Panc1 (cell line): ENCODE measurements around the gene GRIN2A. TPM values are rescaled to one million over a fixed set of nuclear protein-coding genes. Genes with fewer than 3 reads are reported as not detected.

ENCODE experiments used
- ATAC-seq: fragments of 200-7000 bp; cut with Tn5 transposase; 2 replicates; pipeline ENCODE4 v1.9.1; 2020; ENCODE audit warnings: mild to moderate bottlenecking, moderate library complexity
- BruUV-seq: library from RNA; stranded (reverse); fragments of 400-500 nt; replicated peaks from 2 replicates; lab custom pipeline; 2021; lab: Mats Ljungman, UMichigan
- CTCF ChIA-PET: fragments of 300-600 bp; sonication (Branson Sonifier 250); formaldehyde crosslinking; loops from one replicate; lab custom pipeline; 2022; ENCODE audit warnings: antibody characterized with exemption; lab: Charles Lee
- POLR2A ChIA-PET: fragments of 300-600 bp; sonication (Branson Sonifier 250); formaldehyde crosslinking; loops from one replicate; lab custom pipeline; 2022; ENCODE audit warnings: antibody characterized with exemption; lab: Charles Lee
- DNase-seq: peaks from one replicate; pipeline ENCODE4 v3.0.0-alpha.2; 2010; ENCODE audit warnings: low read depth, low spot score
- H3K27ac ChIP-seq: 2 replicates; pipeline ENCODE4 v1.5.1; 2011; ENCODE audit warnings: mild to moderate bottlenecking, low read length, inconsistent platforms
- H3K27me3 ChIP-seq: fragments of 200-500 bp; sonication (Bioruptor generic); 2 replicates; pipeline ENCODE4 v1.6.0; 2014; ENCODE audit warnings: low read length, inconsistent platforms; ENCODE audit not compliant: control insufficient read depth, insufficient read depth
- H3K36me3 ChIP-seq: fragments of 200-500 bp; sonication (Bioruptor generic); 2 replicates; pipeline ENCODE4 v1.5.1; 2014; ENCODE audit warnings: inconsistent platforms, mild to moderate bottlenecking, low read length, moderate library complexity; ENCODE audit not compliant: control insufficient read depth, insufficient read depth
- H3K4me1 ChIP-seq: 2 replicates; pipeline ENCODE4 v1.5.1; 2011; ENCODE audit warnings: inconsistent platforms, mild to moderate bottlenecking, low read length, moderate library complexity; ENCODE audit not compliant: control insufficient read depth, insufficient read depth
- H3K4me3 ChIP-seq, 2 experiments: 2 replicates each; pipeline ENCODE4 v1.5.1; 2011 to 2012; ENCODE audit warnings: low read depth in 2 of 2, low read length in 2 of 2, mild to moderate bottlenecking in 2 of 2, inconsistent platforms in 1 of 2, moderate library complexity in 1 of 2
- H3K9me3 ChIP-seq: fragments of 200-500 bp; sonication (Bioruptor generic); 2 replicates; pipeline ENCODE4 v1.5.1; 2014; ENCODE audit warnings: low read depth, mild to moderate bottlenecking, inconsistent platforms, low read length, moderate library complexity; ENCODE audit not compliant: control insufficient read depth, insufficient read depth
- CTCF ChIP-seq: fragments of 450-650 bp; IDR thresholded peaks from 2 replicates; pipeline ENCODE4 v1.5.1; 2017; ENCODE audit warnings: mild to moderate bottlenecking
- POLR2AphosphoS5 ChIP-seq: IDR thresholded peaks from 2 replicates; pipeline ENCODE4 v1.6.1; 2012; ENCODE audit warnings: mild to moderate bottlenecking, low read depth, low read length, moderate library complexity
- SIN3A ChIP-seq: IDR thresholded peaks from 2 replicates; pipeline ENCODE4 v1.6.1; 2012; ENCODE audit warnings: low read depth, mild to moderate bottlenecking, low read length, moderate library complexity, borderline replicate concordance; ENCODE audit not compliant: insufficient read depth
- TCF7L2 ChIP-seq: IDR thresholded peaks from 2 replicates; pipeline ENCODE4 v1.6.1; 2011; ENCODE audit warnings: mild to moderate bottlenecking, low read depth, low read length, inconsistent platforms
- in situ Hi-C: cut with HindIII; loops from 2 replicates; pipeline ENCODE4 v1.10.0; 2016; ENCODE audit warnings: low sequenced_read_pairs, low pct_unique_long_range_greater_than_20kb
- intact Hi-C: fragments of 100-400 bp; cut with micrococcal nuclease; formaldehyde crosslinking; loops from one replicate; pipeline ENCODE4 v1.10.0; 2022; ENCODE audit not compliant: unreplicated experiment
- total RNA-seq: library from RNA; stranded (reverse); gene quantifications from one replicate; pipeline ENCODE4 v1.2.1, GENCODE V29; 2021; ENCODE audit not compliant: unreplicated experiment
- TF ChIP-seq, protein P1 (sequence below), 2 experiments: IDR thresholded peaks; 2 replicates each; pipeline ENCODE4 v1.6.1; 2011 to 2012; ENCODE audit warnings: low read depth in 2 of 2, control low read depth in 1 of 2, low read length in 1 of 2, mild to moderate bottlenecking in 1 of 2, moderate library complexity in 1 of 2; ENCODE audit not compliant: insufficient read depth in 1 of 2

Gene GRIN2A
- total RNA-seq, 1 experiment from 2014 or later: 12.3 TPM

DNA sequence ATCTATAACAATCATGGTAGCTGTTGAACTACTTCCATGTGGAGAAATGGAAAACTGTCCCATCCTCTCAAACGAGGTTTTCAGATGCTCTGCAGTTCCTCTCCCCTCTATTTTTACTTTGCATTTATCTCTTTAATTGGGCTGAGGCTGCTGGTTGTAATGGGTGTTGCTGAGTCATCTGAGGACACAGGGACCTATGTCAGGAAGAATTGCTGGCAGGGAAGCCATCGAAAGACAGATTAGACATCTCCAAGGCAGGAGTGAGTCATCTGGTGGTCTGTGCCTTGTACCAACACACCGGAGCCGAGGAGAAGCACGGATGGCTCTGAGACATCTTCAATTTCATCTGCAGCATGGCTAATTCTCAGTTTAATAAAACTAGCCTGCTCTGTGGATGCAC, 394.5 kb downstream of the GRIN2A start:
- ATAC-seq (no peak), DNase-seq (no peak)
- no peak overlapping the region for H3K4me3 ChIP-seq
- ChIA-PET CTCF (no interaction called here), POLR2A (no interaction called here)
- H3K4me1 ChIP-seq: no peaks in the 10 kb centered on the region
- no TSS peak for BruUV-seq
- TF ChIP-seq TCF7L2: no peak
- TF ChIP-seq, protein P1, sequence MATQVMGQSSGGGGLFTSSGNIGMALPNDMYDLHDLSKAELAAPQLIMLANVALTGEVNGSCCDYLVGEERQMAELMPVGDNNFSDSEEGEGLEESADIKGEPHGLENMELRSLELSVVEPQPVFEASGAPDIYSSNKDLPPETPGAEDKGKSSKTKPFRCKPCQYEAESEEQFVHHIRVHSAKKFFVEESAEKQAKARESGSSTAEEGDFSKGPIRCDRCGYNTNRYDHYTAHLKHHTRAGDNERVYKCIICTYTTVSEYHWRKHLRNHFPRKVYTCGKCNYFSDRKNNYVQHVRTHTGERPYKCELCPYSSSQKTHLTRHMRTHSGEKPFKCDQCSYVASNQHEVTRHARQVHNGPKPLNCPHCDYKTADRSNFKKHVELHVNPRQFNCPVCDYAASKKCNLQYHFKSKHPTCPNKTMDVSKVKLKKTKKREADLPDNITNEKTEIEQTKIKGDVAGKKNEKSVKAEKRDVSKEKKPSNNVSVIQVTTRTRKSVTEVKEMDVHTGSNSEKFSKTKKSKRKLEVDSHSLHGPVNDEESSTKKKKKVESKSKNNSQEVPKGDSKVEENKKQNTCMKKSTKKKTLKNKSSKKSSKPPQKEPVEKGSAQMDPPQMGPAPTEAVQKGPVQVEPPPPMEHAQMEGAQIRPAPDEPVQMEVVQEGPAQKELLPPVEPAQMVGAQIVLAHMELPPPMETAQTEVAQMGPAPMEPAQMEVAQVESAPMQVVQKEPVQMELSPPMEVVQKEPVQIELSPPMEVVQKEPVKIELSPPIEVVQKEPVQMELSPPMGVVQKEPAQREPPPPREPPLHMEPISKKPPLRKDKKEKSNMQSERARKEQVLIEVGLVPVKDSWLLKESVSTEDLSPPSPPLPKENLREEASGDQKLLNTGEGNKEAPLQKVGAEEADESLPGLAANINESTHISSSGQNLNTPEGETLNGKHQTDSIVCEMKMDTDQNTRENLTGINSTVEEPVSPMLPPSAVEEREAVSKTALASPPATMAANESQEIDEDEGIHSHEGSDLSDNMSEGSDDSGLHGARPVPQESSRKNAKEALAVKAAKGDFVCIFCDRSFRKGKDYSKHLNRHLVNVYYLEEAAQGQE (IDR thresholded peaks at IDR 0.05; ENCODE audit: insufficient read depth in 1 of 2, low read depth in 2 of 2, low read length in 1 of 2): no peak
- no peak for TF ChIP-seq SIN3A
- no peak for TF ChIP-seq POLR2AphosphoS5
- TF ChIP-seq CTCF: no peak
- intact Hi-C loops (no loop called here), in situ Hi-C loops (no loop called here)
- no peaks in the 10 kb centered on the region for H3K27me3 ChIP-seq
- no peak overlapping the region for H3K27ac ChIP-seq
- H3K36me3 ChIP-seq: no peaks in the 10 kb centered on the region
- H3K9me3 ChIP-seq: no peaks in the 10 kb centered on the region

- CTCF ChIA-PET: no interaction called here
- H3K27ac ChIP-seq: no peak overlapping the region
- no peak overlapping the region for H3K4me3 ChIP-seq
- no TSS peak for BruUV-seq
- no peaks in the 10 kb centered on the region for H3K27me3 ChIP-seq
- DNase-seq: no peak
- POLR2A ChIA-PET: no interaction called here
- no peak for TF ChIP-seq TCF7L2
- TF ChIP-seq, protein P1 (IDR thresholded peaks at IDR 0.05; ENCODE audit: insufficient read depth in 1 of 2, low read depth in 2 of 2, low read length in 1 of 2): no peak
- TF ChIP-seq CTCF: no peak
- no peak for TF ChIP-seq SIN3A
- TF ChIP-seq POLR2AphosphoS5: no peak
- no peaks in the 10 kb centered on the region for H3K9me3 ChIP-seq
- ATAC-seq: no peak
- H3K36me3 ChIP-seq: no peaks in the 10 kb centered on the region
- H3K4me1 ChIP-seq: no peaks in the 10 kb centered on the region
- intact Hi-C loops (no loop called here), in situ Hi-C loops (no loop called here)
Observed at GRCh38 chr16:9780831-9781230, 401.4 kb downstream of the GRIN2A start.
